ENCODE measurements around the gene CMTR1.
"Not testable (repeated sequence)": the region's sequence is repeated elsewhere in the genome, so short reads cannot be mapped to it uniquely, and the experiment has no call there.

Gene CMTR1

GRCh38 chr6:37495244-37495934, 62.4 kb downstream of the CMTR1 start:
- no peak for DNase-seq

- no peak for DNase-seq
Measured at GRCh38 chr6:37496951-37497885, 64.2 kb downstream of the CMTR1 start.

- peak; percentile 98 for DNase-seq
Measured at GRCh38 chr6:37499433-37500293, 66.6 kb downstream of the CMTR1 start, which contains the start of gene CCDC167. CCDC167 (minus strand) TSS chr6:37499893; CDS start chr6:37499863, 30 bp downstream.

GRCh38 chr6:37500294-37500608, 67.2 kb downstream of the CMTR1 start:
- DNase-seq, result no peak

GRCh38 chr6:37500904-37501303, 67.9 kb downstream of the CMTR1 start:
- DNase-seq, result not testable (repeated sequence)

GRCh38 chr6:37501632-37502491, 68.8 kb downstream of the CMTR1 start:
- peak; percentile 74 for DNase-seq

- DNase-seq, result peak; percentile 83
Measured at GRCh38 chr6:37502703-37503291, 69.8 kb downstream of the CMTR1 start.

GRCh38 chr6:37503309-37503965, 70.4 kb downstream of the CMTR1 start:
- DNase-seq, result no peak

GRCh38 chr6:37504024-37504423, 71.0 kb downstream of the CMTR1 start:
- DNase-seq, result no peak

- DNase-seq, result no peak
Measured at GRCh38 chr6:37506479-37506878, 73.5 kb downstream of the CMTR1 start.

GRCh38 chr6:37507077-37507476, 74.1 kb downstream of the CMTR1 start:
- DNase-seq, result no peak

- DNase-seq, result peak; percentile 78
Measured at GRCh38 chr6:37507690-37508421, 74.8 kb downstream of the CMTR1 start.

GRCh38 chr6:37511201-37511600, 78.2 kb downstream of the CMTR1 start:
- no peak for DNase-seq

GRCh38 chr6:37511910-37512399, 78.9 kb downstream of the CMTR1 start:
- no peak for DNase-seq

- no peak for DNase-seq
Measured at GRCh38 chr6:37512400-37513011, 79.5 kb downstream of the CMTR1 start.

- DNase-seq, result no peak
Measured at GRCh38 chr6:37513155-37513554, 80.1 kb downstream of the CMTR1 start.

- DNase-seq, result no peak
Measured at GRCh38 chr6:37513576-37513975, 80.6 kb downstream of the CMTR1 start.

- DNase-seq, result peak; percentile 80
Measured at GRCh38 chr6:37514321-37514771, 81.3 kb downstream of the CMTR1 start.

- DNase-seq, result no peak
Measured at GRCh38 chr6:37514837-37515236, 81.8 kb downstream of the CMTR1 start.

GRCh38 chr6:37515712-37516075, 82.7 kb downstream of the CMTR1 start:
- no peak for DNase-seq

Data from activated effector memory CD4-positive, alpha-beta T cell treated with anti-CD3 and anti-CD28 coated beads, Interleukin-2, amount 50 U/mL, for 16 hours (primary cell).